Retinal pigment epithelial cell (primary cell): ENCODE results near the gene PPP2R2C.

Experiments
- DNase-seq: peaks from one replicate; pipeline ENCODE4 v3.0.0-alpha.2; 2010; ENCODE audit warnings: low read depth
- H3K4me3 ChIP-seq: 2 replicates; pipeline ENCODE4 v1.5.1; 2011; ENCODE audit warnings: mild to moderate bottlenecking, low read length, control low read depth, moderate library complexity
- TF ChIP-seq, protein P1 (sequence below): conservative IDR thresholded peaks from 2 replicates; pipeline ENCODE4 v1.5.1; 2011; ENCODE audit warnings: low read depth, low read length, control low read depth, inconsistent platforms

The PPP2R2C gene

DNA sequence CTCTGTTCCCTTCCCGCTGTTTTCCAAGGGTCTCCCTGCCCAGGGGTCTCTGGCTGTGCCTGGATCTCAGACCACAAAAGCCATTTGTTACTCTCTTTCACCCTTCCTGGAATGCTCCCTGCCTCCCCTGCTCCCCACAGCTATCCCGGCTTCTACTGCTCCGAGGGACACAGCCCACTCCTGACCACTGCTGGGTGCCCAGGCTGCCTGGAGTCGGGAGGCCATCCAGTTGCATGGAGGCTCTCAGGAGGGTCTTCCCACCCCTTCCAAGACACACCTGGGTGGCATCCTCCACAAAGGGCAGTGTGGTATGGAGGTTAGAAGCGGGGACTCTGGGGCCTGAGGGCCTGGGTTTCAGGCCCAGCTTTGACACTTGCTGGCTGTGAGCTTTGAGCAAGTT is 101.1 kb downstream of the PPP2R2C start:
- DNase-seq: no peak
- TF ChIP-seq, protein P1, sequence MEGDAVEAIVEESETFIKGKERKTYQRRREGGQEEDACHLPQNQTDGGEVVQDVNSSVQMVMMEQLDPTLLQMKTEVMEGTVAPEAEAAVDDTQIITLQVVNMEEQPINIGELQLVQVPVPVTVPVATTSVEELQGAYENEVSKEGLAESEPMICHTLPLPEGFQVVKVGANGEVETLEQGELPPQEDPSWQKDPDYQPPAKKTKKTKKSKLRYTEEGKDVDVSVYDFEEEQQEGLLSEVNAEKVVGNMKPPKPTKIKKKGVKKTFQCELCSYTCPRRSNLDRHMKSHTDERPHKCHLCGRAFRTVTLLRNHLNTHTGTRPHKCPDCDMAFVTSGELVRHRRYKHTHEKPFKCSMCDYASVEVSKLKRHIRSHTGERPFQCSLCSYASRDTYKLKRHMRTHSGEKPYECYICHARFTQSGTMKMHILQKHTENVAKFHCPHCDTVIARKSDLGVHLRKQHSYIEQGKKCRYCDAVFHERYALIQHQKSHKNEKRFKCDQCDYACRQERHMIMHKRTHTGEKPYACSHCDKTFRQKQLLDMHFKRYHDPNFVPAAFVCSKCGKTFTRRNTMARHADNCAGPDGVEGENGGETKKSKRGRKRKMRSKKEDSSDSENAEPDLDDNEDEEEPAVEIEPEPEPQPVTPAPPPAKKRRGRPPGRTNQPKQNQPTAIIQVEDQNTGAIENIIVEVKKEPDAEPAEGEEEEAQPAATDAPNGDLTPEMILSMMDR: no peak
- no peak overlapping the region for H3K4me3 ChIP-seq

DNA sequence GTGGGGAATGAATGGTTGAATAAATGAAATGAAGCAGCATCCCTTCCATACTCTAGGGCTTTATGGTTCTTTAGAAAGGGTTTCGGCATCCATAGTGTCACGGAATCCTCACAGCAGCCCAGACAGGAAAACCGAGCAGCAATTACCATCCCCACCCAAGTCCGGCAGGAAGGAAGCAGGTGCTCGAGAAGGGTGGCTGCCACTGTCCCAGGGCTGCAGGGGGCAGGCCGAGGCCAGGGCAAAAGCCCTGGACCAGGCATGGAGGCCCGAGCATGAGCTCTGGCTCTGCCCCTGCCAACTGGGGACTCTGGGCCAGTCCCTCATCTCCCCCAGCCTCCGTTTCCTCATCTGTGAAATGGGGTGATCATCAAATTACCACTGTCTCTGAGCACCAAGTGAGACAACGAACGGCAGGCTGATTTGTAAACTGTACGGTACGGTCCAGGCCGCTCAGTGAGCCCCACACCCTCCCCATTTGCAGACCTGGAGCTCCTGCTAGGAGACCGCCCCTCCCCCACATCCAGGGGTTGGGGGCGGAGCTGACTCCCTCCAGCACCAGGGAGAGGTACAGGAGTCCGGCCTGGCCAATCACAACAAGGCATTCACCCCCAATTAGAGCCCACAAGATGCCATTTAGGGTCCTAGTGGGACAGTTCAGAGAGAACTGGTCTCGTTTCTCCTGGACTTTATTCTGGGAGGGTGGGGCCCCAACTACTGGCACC is 102.3 kb downstream of the PPP2R2C start:
- TF ChIP-seq, protein P1: no peak
- DNase-seq: no peak
- no peak overlapping the region for H3K4me3 ChIP-seq

DNA sequence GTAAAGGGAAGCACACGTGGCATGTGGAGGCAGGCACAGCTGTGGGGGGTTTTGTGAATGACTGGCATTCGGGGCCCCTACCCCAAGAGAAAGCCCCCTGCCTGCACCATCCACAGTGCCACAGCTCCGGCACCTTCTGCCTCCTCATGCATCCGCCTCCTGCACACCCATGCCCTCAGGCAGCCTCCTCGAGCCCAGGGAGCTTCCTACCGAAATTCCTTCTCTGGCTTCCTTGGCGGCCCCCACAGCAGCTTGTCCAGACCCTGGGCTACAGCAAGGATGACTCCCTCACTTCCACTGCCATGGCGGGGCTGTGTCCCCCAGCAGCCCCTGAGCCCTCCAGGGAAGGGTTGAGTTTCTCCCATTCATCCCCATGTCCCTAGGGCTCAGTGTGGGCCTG is 102.9 kb downstream of the PPP2R2C start:
- TF ChIP-seq, protein P1: no peak
- no peak overlapping the region for H3K4me3 ChIP-seq
- no peak for DNase-seq

DNA sequence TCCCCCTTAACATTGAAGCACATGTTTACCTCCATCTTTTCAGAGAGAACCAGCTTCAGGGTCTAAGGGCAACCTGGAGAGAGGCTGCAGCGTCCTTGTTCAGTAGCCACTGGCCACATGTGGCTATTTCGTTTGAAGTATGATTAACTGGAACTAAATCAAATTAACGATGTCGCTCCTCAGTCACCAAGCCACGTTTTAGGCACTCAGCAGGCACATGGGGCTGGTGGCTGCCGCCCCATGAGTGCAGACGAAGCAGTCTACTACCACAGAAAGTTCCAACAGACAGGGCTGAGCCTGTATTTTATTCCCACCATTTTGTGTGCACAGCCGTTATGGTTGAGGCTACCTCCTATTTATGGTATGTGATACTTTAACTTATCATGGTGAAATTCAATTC is 103.4 kb downstream of the PPP2R2C start:
- no peak overlapping the region for H3K4me3 ChIP-seq
- TF ChIP-seq, protein P1: no peak
- no peak for DNase-seq

DNA sequence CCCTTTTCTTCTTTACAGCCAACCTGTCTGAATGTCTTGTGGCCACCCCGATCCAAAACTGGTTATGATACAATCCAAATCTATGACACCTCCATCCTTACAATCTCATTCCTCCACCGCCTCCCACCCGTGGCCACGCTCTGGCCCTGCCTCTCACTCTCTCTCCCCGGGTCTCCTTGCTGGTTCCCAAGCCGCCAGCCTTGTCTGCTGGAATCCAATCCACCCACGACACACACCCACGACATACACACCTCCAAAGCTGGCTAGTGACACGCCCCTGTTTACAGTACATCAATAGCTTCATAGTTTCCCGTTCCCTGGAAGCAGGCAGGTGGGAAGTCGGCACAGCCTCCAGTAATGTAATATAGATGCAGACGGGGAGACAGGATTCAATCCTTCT is 103.8 kb downstream of the PPP2R2C start:
- TF ChIP-seq, protein P1: no peak
- DNase-seq: no peak

DNA sequence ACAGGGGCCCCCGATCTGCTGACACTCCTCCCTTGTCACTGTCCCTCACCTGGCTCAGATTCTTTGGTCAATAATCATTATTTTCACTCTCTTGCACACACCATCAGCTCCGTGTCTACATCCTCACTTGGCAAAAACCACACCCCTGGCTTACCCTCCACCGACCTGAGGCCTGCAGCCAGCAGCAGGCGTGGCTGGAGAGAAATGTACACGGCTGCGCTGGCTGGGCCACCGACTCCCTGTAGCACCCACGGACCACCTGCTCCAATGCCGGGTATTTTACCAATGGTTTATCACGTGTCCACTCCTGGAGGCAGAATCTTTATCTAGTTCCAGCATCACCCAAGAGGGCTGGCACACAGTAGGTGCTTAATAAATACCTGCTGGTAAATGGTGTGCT is 104.3 kb downstream of the PPP2R2C start:
- no peak overlapping the region for H3K4me3 ChIP-seq
- TF ChIP-seq, protein P1: no peak
- no peak for DNase-seq

More for the DNA sequence above, 103.8 kb downstream of the PPP2R2C start:
- no peak overlapping the region for H3K4me3 ChIP-seq

DNA sequence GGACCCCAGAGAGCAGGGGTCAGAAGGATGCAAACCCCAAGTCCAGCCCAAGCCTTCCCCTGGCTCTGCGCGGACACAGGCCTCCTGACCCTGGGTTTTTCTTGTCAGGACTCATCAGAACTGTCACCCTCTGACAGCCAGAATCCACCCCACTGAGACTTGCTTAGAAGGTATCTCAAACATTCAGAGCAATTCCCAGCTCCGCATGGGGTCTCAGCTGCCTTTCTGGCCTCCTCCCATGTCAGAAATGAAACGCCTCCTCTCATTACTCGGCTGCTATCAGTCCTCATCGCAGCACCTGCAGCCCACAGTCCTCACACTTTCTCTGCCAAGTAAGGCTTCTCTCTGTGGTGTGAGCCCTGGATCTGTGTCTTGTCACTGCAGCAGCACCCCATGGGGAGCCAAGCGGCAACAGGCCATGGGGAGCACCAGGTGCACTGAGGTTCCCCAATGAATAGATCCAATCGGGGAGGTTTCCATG is 105.0 kb downstream of the PPP2R2C start:
- no peak for DNase-seq
- no peak overlapping the region for H3K4me3 ChIP-seq
- TF ChIP-seq, protein P1: no peak
